ENCODE data around the gene PTPRJ. TPM values are rescaled to one million over a fixed set of nuclear protein-coding genes. Genes with fewer than 3 reads are reported as not detected.
"Not testable (repeated sequence)": the region's sequence is repeated elsewhere in the genome, so short reads cannot be mapped to it uniquely, and the experiment has no call there.

The PTPRJ gene
- total RNA-seq: 10 to 100 TPM in 2 of 4 donors, 1 to 10 TPM in 2; 4.2 to 26.2 (median 9.2) TPM

DNA sequence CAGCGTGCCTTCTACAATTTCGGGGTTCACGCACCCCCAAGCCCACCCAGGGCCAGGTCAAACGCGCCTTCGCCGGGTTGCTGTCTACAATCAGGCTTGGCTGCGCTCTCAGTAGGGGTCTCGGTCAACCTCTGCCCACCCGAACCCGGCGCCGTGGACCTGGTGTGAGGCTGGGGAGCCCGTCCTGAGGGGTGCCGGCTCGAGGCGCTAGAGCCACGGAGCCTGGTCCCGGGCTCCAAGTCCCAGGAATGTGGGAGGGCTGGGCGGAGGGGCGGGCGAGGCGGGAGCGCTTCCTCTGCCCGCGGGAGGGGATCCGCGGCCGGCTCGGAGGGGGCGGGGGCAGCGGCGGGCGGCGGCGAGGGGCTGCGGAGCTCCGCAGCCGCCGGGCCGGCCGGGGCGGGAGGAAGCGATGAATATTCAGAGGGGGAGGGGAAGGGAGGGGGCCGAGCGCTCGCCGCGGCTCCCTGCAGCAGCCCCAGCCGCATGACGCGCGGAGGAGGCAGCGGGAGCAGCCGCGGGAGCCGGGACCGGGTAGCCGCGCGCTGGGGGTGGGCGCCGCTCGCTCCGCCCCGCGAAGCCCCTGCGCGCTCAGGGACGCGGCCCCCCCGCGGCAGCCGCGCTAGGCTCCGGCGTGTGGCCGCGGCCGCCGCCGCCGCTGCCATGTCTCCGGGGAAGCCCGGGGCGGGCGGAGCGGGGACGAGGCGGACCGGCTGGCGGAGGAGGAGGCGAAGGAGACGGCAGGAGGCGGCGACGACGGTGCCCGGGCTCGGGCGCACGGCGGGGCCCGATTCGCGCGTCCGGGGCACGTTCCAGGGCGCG, at the start of gene PTPRJ:
Gene PTPRJ (plus strand): TSS at position 472 of the 819 bp plus-strand sequence. CDS start 354 bp downstream, outside the sequence.
- peak within 1 kb of the TSS; percentile 38 for H3K4me3 ChIP-seq (ENCODE audit: low read depth, poor library complexity, severe bottlenecking)
- no peak for TF ChIP-seq CTCF (IDR thresholded peaks at IDR 0.05)
- no peak for TF ChIP-seq POLR2A (IDR thresholded peaks at IDR 0.05)
- DNase-seq (ENCODE audit: low spot score in 2 of 2): peak in 1 of 2 donors; percentile 88
- intact Hi-C loops (cut with DNase I; ENCODE audit: low total_unique reads): no loop called here
- 2 to 13% methylated on average over 15 to 42 of the region's 111 CpGs for whole genome bisulfite sequencing, 2 donors

DNA sequence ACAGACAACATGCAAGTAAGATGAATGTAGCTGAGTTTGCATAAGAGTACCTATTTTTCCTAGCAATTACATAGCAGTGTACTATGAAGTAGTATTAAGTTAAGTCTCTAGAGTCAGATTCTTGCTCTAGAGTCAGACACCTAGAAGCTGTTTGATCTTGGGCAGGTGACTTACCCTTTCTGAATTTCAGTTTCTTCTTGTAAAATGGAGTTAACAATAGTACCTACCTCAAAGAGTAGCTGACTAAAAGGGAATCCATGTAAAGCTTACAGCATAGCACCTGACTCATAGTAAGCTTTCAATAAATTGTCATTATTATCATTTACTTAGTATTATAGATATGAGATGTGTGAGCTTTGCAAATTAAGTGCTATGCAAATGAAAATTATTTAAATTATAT, 47.8 kb upstream of the PTPRJ start:
- no peak for TF ChIP-seq POLR2A (IDR thresholded peaks at IDR 0.05)
- no peak for TF ChIP-seq CTCF (IDR thresholded peaks at IDR 0.05)
- intact Hi-C loops (cut with DNase I; ENCODE audit: low total_unique reads): loop anchor here (5.0 kb wide), 1 partner anchor 180 kb away; no protein-coding TSS in a partner anchor
- H3K4me3 ChIP-seq (ENCODE audit: low read depth, poor library complexity, severe bottlenecking): no peak overlapping the region
- no peak for DNase-seq (ENCODE audit: low spot score in 2 of 2)

DNA sequence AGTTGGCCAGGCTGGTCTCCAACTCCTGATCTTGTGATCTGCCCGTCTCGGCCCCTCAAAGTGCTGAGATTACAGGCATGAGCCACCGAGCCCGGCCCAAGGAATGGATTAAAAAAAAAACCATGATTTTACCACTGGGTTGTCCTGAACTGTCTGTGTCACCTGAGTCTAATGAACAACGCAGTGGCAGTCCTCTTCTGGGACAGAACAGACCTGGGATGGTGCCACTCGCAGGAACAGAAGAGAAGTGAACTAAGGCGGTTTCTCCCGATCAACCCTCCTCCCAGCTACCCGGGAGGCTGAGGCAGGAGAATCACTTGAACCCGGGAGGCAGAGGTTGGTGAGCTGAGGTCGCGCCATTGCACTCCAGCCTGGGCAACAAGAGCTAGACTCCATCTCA, 46.6 kb upstream of the PTPRJ start:
- not testable (repeated sequence) for DNase-seq (ENCODE audit: low spot score in 2 of 2); H3K4me3 ChIP-seq (ENCODE audit: low read depth, poor library complexity, severe bottlenecking)
- intact Hi-C loops (cut with DNase I; ENCODE audit: low total_unique reads): loop anchor here (5.0 kb wide), 1 partner anchor 179 kb away; no protein-coding TSS in a partner anchor
- 80 to 91% methylated on average over 12 of the region's 12 CpGs for WGBS, 2 donors

DNA sequence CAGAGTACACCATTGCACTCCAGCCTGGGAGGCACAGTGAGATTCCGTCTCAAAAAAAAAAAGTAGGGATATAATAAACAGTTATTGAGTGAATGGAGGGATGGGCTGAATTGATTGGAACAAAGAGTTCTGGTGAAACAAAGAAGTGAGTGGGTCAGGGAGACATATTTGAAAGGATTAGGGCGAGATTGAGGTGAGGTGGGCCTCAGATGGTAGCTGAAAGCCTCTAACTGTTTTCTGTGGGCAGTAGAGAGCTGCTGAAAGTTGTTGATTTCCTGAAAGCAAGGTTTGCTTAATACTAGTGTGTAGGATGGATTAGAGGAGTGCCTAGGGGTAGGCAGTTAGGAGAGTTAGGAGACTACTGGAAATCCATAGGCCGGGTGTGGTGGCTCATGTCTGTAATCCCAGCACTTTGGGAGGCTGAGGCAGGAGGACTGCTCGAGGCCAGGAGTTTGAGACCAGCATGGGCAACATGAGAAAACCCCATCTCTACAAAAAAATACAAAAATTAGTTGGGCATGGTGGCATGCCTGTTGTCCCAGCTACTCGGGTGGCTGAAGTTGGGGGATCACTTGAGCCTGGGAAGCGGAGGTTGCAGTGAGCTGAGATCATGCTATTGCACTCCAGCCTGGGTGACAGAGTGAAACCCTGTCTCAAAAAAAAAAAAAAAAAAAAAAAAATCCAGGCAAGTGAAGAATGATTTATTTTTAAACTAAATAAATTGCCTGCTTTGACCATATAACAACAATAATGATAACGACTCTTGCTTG, 41.4 kb upstream of the PTPRJ start:
- DNase-seq (ENCODE audit: low spot score in 2 of 2): no peak
- intact Hi-C loops (cut with DNase I; ENCODE audit: low total_unique reads): no loop called here
- no peak for TF ChIP-seq CTCF (IDR thresholded peaks at IDR 0.05)
- no peak for TF ChIP-seq POLR2A (IDR thresholded peaks at IDR 0.05)
- H3K4me3 ChIP-seq (ENCODE audit: low read depth, poor library complexity, severe bottlenecking): no peak overlapping the region
- 83 to 92% methylated on average over 7 of the region's 7 CpGs for WGBS, 2 donors

DNA sequence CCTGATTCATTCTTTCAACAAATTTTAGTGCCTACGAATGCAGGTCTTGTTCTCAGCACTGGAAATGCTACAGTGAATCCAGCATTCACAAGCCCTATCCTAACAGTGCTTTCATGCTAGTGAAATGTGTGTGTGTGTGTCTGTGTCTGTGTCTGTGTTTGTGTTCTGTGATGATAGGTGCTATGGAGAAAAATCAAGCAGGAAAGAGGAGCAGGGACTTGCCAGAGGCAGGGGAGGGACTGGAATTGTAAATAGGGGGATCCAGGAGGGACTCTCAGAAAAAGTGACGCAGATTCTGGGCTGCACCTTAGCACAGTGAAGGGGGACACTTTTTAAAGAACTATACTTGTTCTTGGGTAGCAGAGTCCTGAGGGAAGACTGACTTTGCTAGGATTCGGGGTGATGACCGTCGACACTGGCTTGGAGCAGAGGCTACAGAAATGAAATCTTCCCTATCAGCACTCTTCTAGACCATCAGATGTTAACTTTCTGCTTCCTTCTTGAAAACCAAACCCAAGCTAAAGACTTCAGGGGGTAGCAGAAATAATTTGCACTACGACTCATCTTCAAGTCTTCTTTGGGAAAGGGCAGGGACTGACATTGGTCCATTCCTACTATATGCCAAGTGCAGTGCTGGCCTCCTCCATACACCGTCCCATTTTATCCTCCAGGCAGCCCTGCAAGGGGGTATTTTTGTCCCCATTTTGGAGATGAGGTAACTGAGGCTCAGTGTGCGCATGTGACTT, 39.3 kb upstream of the PTPRJ start:
- no peak overlapping the region for H3K4me3 ChIP-seq (ENCODE audit: low read depth, poor library complexity, severe bottlenecking)
- WGBS, 2 donors: 87 to 92% methylated on average over 8 of the region's 8 CpGs
- DNase-seq (ENCODE audit: low spot score in 2 of 2): no peak
- TF ChIP-seq POLR2A (IDR thresholded peaks at IDR 0.05) (no peak), CTCF (IDR thresholded peaks at IDR 0.05) (no peak)
- intact Hi-C loops (cut with DNase I; ENCODE audit: low total_unique reads): no loop called here
